H1 (cell line): Measurements from ENCODE around the gene CC2D2A. TPM values are rescaled to one million over a fixed set of nuclear protein-coding genes. Genes with fewer than 3 reads are reported as not detected.

Source experiments
- TBP ChIP-seq: IDR thresholded peaks from 2 replicates; pipeline ENCODE4 v1.6.1; 2011; ENCODE audit warnings: low read depth, low read length, improper control_type of control experiment
- polyA plus RNA-seq, 7 experiments: library from polyadenylated mRNA; depleted of rRNA in 3 of 7; stranded (reverse) in 5 of 7; unstranded in 2 of 7; fragments of >200 nt in 5 of 7; fragments of 200-250 nt in 2 of 7; gene quantifications; 1 replicate in 5 of 7; 2 replicates in 1 of 7; 4 replicates in 1 of 7; pipeline versions ENCODE4 v1.2.1 to v1.2.3, GENCODE V29; 2011 to 2013; ENCODE audit warnings: missing spikeins in 2 of 7, mixed read lengths in 2 of 7
- total RNA-seq: library from RNA; stranded (reverse); fragmentation: NEBNext Ultra II Directional; extraction: Animal tissue kit (Norgen Biotek cat#: 25700); gene quantifications from 2 replicates; pipeline ENCODE4 v1.2.1, GENCODE V29; 2021
- TF ChIP-seq, protein P1 (sequence below): IDR thresholded peaks from 2 replicates; pipeline ENCODE4 v1.6.1; 2011; ENCODE audit warnings: low read length, improper control_type of control experiment

CC2D2A gene
- total and polyA plus RNA-seq, 2 of the 8 experiments (the other 6 are each of a cell fraction or from before 2014, with no cell fraction given): 11.0 to 12.2 TPM

GRCh38 chr4:15428611-15429010, 41.1 kb upstream of the CC2D2A start (continued):
- TF ChIP-seq, protein P1, sequence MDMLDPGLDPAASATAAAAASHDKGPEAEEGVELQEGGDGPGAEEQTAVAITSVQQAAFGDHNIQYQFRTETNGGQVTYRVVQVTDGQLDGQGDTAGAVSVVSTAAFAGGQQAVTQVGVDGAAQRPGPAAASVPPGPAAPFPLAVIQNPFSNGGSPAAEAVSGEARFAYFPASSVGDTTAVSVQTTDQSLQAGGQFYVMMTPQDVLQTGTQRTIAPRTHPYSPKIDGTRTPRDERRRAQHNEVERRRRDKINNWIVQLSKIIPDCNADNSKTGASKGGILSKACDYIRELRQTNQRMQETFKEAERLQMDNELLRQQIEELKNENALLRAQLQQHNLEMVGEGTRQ: no peak
- no peak for TF ChIP-seq TBP
